ENCODE data around the gene U2AF1. TPM values are rescaled to one million over a fixed set of nuclear protein-coding genes. Genes with fewer than 3 reads are reported as not detected.
"Not testable (repeated sequence)": the region's sequence is repeated elsewhere in the genome, so short reads cannot be mapped to it uniquely, and the experiment has no call there.

Gene U2AF1
- total RNA-seq, 2 donors from 2014 or later: 27.5 to 33.7 TPM

GRCh38 chr21:43091979-43092614, 15.3 kb downstream of the U2AF1 start:
- not testable (repeated sequence) for H3K27ac Mint-ChIP-seq; DNase-seq (ENCODE audit: low spot score in 2 of 2); H3K9me3 Mint-ChIP-seq; H3K36me3 Mint-ChIP-seq
- peak in 1 of 2 donors; percentile 27 for ATAC-seq

DNA sequence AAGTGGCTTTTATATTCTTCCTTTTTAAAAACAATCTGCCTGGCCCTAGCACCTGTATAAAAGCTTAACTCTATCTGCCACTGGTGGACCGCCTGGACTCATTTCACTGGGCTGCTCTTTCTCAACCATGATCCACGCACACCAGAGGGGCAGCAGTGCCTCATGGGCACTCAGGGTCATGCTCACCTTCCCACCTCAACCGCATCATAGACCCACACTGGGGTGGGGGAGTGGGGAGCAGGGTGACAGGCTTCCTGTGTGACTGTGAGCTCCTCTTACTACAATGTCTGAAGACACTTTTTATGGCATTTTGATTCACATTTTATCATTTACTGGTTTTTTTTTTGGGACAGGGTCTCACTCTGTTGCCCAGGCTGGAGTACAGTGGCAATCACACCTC, 16.4 kb downstream of the U2AF1 start:
- not testable (repeated sequence) for ATAC-seq; H3K9me3 Mint-ChIP-seq; DNase-seq (ENCODE audit: low spot score in 2 of 2); H3K36me3 Mint-ChIP-seq; H3K27ac Mint-ChIP-seq

DNA sequence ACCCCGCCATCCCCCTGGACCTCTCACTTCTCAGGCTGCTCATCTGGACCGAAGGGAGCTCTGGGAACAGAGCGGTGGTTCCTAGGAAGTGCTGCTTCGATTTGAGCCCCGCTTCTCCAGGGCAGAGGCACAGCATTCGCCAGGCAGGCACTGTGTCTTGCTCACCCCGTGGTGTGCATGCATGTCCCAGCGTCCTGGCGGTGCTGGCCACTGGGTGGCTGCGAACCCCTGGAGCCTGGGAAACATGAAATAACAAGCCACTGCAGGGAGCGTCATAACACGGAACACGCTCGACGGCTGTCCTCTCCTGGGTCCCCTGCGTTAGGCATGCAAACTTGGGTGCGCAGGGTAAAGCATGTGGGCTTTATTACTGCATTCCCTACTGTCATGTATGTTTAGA, 17.9 kb downstream of the U2AF1 start:
- not testable (repeated sequence) for H3K36me3 Mint-ChIP-seq; H3K9me3 Mint-ChIP-seq; H3K27ac Mint-ChIP-seq; DNase-seq (ENCODE audit: low spot score in 2 of 2)
- peak in 1 of 2 donors; percentile 27 for ATAC-seq

GRCh38 chr21:43082587-43083300, 24.6 kb downstream of the U2AF1 start:
- DNase-seq (ENCODE audit: low spot score in 2 of 2); H3K9me3 Mint-ChIP-seq; H3K27ac Mint-ChIP-seq; H3K36me3 Mint-ChIP-seq; ATAC-seq: not testable (repeated sequence)

GRCh38 chr21:43076643-43077042, 30.7 kb downstream of the U2AF1 start:
- ATAC-seq; H3K36me3 Mint-ChIP-seq; DNase-seq (ENCODE audit: low spot score in 2 of 2); H3K27ac Mint-ChIP-seq; H3K9me3 Mint-ChIP-seq: not testable (repeated sequence)

GRCh38 chr21:43076023-43076637, 31.2 kb downstream of the U2AF1 start:
- not testable (repeated sequence) for H3K9me3 Mint-ChIP-seq; H3K27ac Mint-ChIP-seq; H3K36me3 Mint-ChIP-seq; DNase-seq (ENCODE audit: low spot score in 2 of 2)
- peak in 1 of 2 donors; percentile 46 for ATAC-seq

DNA sequence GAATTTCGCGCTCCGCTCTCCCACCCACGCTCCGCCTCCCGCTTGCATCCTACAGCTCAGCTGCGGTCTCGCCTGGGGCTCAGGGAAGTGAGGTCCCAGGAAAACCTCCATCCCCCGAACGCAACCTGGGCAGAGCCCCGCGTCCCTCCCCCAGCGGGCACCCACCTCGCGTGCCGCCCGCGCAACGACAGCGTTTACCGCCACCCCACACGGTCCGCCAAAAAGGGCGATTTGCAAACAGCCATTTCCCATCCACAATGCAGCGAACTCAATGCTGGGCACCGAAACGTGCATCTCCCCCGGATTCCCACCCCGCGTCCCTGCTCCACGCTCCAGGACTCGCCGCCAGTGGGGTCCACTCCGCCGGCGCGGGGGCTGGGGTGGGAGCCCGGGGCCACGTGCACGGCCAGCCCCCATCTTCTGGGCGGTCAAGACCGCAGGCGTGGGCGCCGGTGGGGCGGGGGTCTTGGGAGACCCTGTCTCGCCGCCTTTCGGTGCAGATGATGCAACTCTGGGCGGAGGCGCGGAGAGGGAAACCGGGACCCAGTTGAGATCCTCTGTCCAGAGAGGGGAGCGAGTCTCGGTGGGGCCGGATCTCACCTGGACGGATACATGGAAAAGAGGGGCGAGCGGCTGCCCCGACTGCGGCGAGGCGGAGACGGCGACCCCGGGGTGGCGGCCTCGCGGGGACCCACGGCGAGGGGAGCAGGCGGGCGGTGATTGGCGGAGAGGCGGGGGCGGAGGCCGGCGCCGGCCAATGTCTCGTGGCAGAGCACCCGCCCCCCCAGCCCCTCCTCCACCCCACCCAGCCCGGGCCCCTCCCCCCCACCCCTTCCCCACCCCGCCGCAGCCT, 32.0 kb downstream of the U2AF1 start, which contains the start of gene CBS:
Gene CBS, minus strand, starts transcription at position 666 of the 853 bp plus-strand sequence. CDS start 3,642 bp downstream, outside the sequence.
- H3K9me3 Mint-ChIP-seq; H3K36me3 Mint-ChIP-seq; H3K27ac Mint-ChIP-seq; DNase-seq (ENCODE audit: low spot score in 2 of 2): not testable (repeated sequence)
- peak; percentile 39 to 77 for ATAC-seq

DNA sequence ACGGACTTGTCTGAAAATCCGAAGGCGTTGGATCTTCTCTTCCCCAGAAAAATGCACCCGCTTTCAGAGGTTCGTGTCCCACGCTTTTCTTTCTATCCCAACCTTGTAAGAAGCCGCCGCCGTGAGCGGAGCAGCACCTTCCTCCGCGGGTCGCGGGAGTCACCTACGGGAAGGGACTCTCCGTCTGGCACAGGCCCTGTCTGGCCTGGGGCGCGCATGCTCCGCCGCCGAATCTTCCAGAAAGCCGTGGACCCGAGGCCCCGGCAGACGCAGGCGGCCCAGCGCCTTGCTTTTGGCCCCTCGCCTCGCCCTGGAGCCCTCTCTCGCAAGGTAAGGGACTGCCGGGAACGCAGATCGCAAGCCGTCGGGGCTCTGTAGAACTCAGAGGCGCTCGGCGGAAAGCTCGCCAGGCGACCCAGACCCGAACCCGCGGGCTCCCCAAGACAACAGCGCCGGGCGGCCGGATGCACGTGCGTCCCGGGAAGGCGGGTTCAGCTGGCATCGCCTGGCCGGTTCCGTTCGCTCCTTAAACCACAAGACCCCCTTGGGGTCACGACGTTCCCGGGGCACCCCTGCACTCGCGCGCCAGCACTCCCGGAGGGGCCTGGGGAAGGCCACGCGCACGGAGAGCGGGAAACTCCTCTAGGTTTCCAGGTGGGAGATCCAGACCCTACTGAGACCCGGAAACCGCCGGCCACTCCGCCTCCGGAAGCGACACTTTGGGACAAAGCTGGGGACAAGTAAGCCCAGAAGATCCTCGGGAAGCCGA, 32.8 kb downstream of the U2AF1 start:
- not testable (repeated sequence) for H3K36me3 Mint-ChIP-seq; ATAC-seq; DNase-seq (ENCODE audit: low spot score in 2 of 2); H3K27ac Mint-ChIP-seq; H3K9me3 Mint-ChIP-seq

- H3K27ac Mint-ChIP-seq; DNase-seq (ENCODE audit: low spot score in 2 of 2); H3K9me3 Mint-ChIP-seq; ATAC-seq; H3K36me3 Mint-ChIP-seq: not testable (repeated sequence)
Measured at GRCh38 chr21:43072742-43073141, 34.6 kb downstream of the U2AF1 start.

DNA sequence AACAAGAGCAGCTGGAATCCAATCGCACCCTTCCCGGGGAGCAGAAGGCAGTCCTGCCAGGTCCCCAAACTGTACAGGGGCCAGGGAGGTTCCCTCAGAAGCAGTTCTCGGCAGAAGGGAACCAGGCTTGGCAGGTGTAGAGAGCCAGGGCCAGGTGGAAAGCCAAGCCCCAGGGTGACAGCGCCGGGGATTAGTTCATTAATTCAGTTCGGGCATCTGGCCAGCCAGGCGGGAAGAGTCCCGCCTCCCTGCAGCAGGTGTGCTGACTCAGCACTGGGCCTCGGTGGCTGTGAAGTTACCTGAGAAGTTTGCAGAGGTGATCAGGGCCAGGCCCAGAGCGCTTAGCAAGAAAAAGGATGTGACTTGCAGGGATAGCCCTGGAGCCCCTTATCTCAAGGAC, 37.7 kb downstream of the U2AF1 start:
- not testable (repeated sequence) for DNase-seq (ENCODE audit: low spot score in 2 of 2); H3K36me3 Mint-ChIP-seq; H3K9me3 Mint-ChIP-seq; H3K27ac Mint-ChIP-seq; ATAC-seq

DNA sequence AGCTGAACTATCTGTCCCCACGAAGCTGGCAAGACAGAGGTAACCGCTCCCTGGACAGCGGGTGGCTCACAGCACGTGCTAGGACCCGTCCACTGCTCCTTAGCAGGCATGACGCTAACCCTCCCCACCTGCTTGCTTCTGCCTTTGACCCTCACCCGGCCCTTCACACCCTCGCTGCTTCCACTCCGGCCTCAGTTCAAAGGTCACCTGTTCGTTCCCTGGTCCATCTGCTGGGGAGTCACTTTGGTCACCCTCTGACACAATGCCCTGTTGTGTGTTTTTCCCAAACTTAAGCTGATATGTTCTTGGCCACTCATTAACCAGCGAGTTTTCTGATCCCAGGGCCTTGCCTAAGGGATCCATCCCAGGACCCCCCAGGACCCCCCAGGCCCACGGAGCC, 39.3 kb downstream of the U2AF1 start:
- not testable (repeated sequence) for H3K9me3 Mint-ChIP-seq; ATAC-seq; H3K27ac Mint-ChIP-seq; H3K36me3 Mint-ChIP-seq; DNase-seq (ENCODE audit: low spot score in 2 of 2)

- not testable (repeated sequence) for H3K27ac Mint-ChIP-seq; DNase-seq (ENCODE audit: low spot score in 2 of 2); H3K36me3 Mint-ChIP-seq; H3K9me3 Mint-ChIP-seq; ATAC-seq
Measured at GRCh38 chr21:43066690-43067089, 40.7 kb downstream of the U2AF1 start.

- ATAC-seq; H3K9me3 Mint-ChIP-seq; H3K27ac Mint-ChIP-seq; H3K36me3 Mint-ChIP-seq; DNase-seq (ENCODE audit: low spot score in 2 of 2): not testable (repeated sequence)
Measured at GRCh38 chr21:43065991-43066390, 41.4 kb downstream of the U2AF1 start.

DNA sequence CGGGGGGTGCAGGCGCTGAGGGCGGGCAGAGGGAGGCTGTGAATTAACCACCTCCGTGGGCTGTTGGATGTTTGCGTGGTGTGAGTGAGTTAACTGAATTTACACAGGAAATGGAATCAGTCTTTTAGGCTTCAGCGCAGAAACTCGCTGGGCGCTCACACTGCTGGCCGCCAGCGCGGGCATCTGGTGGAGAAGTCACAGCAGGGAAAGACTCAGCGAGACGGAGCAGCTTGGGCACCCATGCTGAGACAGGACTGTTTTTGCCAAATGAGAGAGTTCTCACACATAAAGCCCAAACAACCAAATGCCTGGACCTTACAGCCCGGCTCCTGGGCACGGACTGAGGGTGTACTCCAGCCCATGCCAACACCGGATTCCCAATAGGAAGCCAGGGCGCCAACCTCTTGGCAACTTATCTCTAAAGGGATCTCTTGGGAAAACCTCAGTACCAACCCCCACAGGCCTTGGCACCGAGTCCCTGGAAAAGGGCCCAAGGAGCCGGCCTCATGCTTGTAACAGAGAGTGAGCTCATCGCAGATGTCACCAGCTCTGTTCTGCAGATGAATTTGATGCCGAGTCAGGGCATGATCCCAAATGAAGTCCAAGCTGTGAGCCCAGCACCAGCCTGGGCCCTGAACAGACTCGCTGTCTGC, 43.0 kb downstream of the U2AF1 start:
- H3K36me3 Mint-ChIP-seq; DNase-seq (ENCODE audit: low spot score in 2 of 2); H3K9me3 Mint-ChIP-seq; H3K27ac Mint-ChIP-seq; ATAC-seq: not testable (repeated sequence)

DNA sequence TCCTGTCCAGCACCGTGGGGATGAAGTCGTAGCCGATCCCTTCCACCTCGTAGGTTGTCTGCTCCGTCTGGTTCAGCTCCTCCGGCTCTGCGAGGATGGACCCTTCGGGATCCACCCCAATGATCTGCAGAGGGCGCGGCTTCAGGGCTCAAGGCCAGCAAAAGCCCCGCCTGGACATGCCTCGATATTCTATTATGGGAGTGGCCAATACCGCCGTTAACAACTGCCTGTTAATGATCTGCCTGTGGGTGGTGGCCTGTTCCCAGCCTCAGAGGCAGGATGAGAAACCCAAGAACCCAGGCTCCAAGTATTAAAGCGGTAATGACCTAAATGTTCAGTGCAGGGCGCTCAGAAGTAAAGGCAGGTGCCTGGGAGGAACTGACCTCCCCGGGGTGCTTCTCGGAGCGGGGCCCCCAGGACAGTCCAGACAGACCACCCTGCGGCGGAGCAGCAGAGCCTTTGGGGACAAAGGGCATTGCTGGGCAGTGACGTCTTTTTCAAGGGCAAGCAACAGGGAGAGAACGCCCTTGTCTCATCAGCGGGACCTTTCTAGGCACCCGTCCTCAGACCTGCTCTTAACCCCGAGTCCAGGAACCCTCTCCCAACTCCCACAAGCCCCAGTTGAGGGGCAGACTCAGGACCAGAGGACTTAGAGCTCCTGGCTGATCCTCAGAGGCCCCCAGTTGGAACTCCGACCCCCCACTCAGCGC, 44.3 kb downstream of the U2AF1 start:
- not testable (repeated sequence) for H3K9me3 Mint-ChIP-seq; H3K27ac Mint-ChIP-seq; DNase-seq (ENCODE audit: low spot score in 2 of 2); H3K36me3 Mint-ChIP-seq; ATAC-seq

Data from activated naive CD4-positive, alpha-beta T cell treated with anti-CD3 and anti-CD28 coated beads, Interleukin-2, amount 50 U/mL, for 72 hours (primary cell).